HG03064 (cell line): ENCODE measurements around the gene MLST8.

Source experiments
- ATAC-seq: cut with Tn5 transposase; IDR thresholded peaks from one replicate; pipeline ENCODE4 v1.9.1; 2021; ENCODE audit warnings: low read depth; ENCODE audit not compliant: unreplicated experiment

Gene MLST8

GRCh38 chr16:2172688-2173335 is 32.4 kb upstream of the MLST8 start:
- ATAC-seq, result no peak

GRCh38 chr16:2173366-2173765 is 31.9 kb upstream of the MLST8 start:
- ATAC-seq, result no peak

- no peak for ATAC-seq
Measured at GRCh38 chr16:2173916-2174315, 31.3 kb upstream of the MLST8 start.

GRCh38 chr16:2174396-2175131 is 30.7 kb upstream of the MLST8 start:
- no peak for ATAC-seq

- ATAC-seq, result no peak
Measured at GRCh38 chr16:2175454-2175853, 29.8 kb upstream of the MLST8 start.

GRCh38 chr16:2176047-2176446 is 29.2 kb upstream of the MLST8 start:
- no peak for ATAC-seq

GRCh38 chr16:2177101-2177500 is 28.2 kb upstream of the MLST8 start:
- ATAC-seq, result no peak

GRCh38 chr16:2177561-2177960 is 27.7 kb upstream of the MLST8 start:
- no peak for ATAC-seq

GRCh38 chr16:2178321-2179106 is 26.7 kb upstream of the MLST8 start:
- no peak for ATAC-seq

- ATAC-seq, result no peak
Measured at GRCh38 chr16:2179107-2179501, 26.1 kb upstream of the MLST8 start.

GRCh38 chr16:2179576-2179975 is 25.7 kb upstream of the MLST8 start:
- no peak for ATAC-seq

GRCh38 chr16:2180461-2180860 is 24.8 kb upstream of the MLST8 start:
- ATAC-seq, result no peak

GRCh38 chr16:2180962-2181923 is 24.0 kb upstream of the MLST8 start:
- ATAC-seq, result no peak

GRCh38 chr16:2181952-2182351 is 23.3 kb upstream of the MLST8 start:
- no peak for ATAC-seq

GRCh38 chr16:2183671-2184070 is 21.6 kb upstream of the MLST8 start:
- ATAC-seq, result no peak

- ATAC-seq, result no peak
Measured at GRCh38 chr16:2184346-2184745, 20.9 kb upstream of the MLST8 start.

GRCh38 chr16:2184962-2185361 is 20.3 kb upstream of the MLST8 start:
- ATAC-seq, result no peak

GRCh38 chr16:2186064-2186463 is 19.2 kb upstream of the MLST8 start:
- ATAC-seq, result no peak

- no peak for ATAC-seq
Measured at GRCh38 chr16:2186505-2186904, 18.7 kb upstream of the MLST8 start.

GRCh38 chr16:2187212-2187611 is 18.0 kb upstream of the MLST8 start:
- ATAC-seq, result no peak
